Mesenteric fat pad (tissue), 1 donor: ENCODE results near the gene CALML5. TPM values are rescaled to one million over a fixed set of nuclear protein-coding genes. Genes with fewer than 3 reads are reported as not detected.

Source experiments
- DNase-seq: peaks from one replicate; pipeline ENCODE4 v3.0.0-alpha.2; 2020; ENCODE audit warnings: low spot score
- long read RNA-seq: library from polyadenylated mRNA; unstranded; transcript quantifications from one replicate; pipeline ENCODE4 v2.0.0, GENCODE V29; 2020
- total RNA-seq: library from RNA; stranded (reverse); fragmentation: NEBNext Ultra II Directional; extraction: Animal tissue kit (Norgen Biotek cat#: 25700); gene quantifications from one replicate; pipeline ENCODE4 v1.2.1, GENCODE V29; 2021
- donor health status: DM: yes; HTN: yes; CAD: no.

Gene CALML5, protein sequence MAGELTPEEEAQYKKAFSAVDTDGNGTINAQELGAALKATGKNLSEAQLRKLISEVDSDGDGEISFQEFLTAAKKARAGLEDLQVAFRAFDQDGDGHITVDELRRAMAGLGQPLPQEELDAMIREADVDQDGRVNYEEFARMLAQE
- not detected for total RNA-seq
- long read RNA-seq, result 0 reads

DNA sequence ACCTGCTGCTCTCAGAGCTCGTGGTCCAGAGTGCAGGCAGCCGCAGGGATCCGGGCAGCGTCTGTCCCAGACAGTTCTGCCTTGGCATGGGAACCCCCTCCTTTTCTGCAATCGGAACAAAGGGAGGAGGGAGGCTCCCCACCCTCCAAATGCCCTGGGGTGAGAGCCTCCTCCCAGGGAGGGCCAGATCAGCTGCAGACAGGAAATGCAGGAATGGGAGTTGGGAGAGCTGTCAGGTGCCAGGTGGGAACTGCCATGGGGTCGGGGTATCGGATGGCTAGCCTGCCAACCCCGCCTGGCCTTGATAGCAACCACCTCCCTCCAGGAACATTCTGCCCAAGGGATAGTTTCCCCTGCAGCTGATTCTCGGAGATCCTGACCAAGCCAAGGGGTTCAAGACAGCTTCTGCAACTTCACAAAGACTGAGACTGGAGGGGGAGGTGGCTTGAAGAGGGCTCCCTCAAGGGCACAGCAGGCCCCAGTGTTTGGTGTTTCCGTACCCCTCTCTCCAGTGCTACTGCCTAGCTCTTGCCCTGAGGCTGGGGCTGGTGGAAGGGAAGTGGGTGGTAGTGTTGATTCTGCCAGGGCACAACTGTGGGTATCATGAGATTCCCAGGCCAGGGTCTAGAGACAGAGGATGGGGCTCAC lies at the start of gene CALML5:
TSS of gene CALML5 (minus strand) at position 78 of the 648 bp plus-strand sequence. CDS start 132 bp downstream, outside the sequence.
- DNase-seq, result peak; percentile 68

DNA sequence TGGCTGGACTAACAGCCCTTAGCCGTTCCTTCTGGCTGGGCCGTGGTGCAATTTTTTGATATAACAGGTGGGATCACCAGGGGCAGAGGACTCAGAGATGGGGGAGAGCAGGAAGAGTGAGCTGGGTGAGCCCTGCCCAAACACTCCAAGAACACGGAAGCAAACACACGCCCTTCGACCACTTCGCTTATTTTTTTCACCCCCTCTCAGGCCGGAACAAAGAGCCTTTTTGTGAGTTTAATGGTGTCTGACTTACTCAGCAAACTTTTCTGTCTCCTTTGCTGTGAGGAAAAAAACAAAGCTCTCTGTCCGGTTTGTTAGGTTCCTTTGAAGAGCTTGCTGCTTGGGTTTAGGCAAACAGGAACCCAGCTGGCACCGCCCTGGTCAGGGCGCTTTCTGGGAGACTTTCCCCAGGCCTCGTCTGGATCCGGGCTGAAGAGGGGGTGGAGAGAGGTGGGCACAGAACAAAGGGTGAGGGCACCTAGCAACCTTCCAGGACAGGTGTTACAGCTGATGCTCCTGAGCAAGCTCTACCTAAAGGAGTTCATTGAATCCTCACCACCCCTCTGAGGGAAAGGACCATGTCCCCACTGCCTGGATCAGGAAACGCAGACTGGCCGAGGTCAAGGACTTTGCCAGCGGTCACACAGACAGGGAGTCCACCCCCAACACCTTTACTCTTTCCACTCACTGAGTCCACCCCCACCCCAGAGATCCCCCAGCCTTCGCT lies 48.7 kb upstream of the CALML5 start:
- DNase-seq, result peak; percentile 86

DNA sequence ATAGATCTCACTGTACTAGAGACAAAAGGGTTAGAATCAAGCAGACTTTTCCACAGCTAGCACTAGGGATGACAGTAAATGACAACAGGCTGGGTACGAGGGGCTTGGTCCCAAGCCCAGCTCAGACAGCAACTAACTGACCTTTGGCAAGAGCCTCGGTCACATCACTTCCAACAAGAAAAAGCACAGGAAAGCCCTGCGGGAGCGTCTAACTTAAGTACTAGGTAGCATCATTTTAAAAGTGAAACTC lies 48.2 kb upstream of the CALML5 start:
- DNase-seq, result no peak

DNA sequence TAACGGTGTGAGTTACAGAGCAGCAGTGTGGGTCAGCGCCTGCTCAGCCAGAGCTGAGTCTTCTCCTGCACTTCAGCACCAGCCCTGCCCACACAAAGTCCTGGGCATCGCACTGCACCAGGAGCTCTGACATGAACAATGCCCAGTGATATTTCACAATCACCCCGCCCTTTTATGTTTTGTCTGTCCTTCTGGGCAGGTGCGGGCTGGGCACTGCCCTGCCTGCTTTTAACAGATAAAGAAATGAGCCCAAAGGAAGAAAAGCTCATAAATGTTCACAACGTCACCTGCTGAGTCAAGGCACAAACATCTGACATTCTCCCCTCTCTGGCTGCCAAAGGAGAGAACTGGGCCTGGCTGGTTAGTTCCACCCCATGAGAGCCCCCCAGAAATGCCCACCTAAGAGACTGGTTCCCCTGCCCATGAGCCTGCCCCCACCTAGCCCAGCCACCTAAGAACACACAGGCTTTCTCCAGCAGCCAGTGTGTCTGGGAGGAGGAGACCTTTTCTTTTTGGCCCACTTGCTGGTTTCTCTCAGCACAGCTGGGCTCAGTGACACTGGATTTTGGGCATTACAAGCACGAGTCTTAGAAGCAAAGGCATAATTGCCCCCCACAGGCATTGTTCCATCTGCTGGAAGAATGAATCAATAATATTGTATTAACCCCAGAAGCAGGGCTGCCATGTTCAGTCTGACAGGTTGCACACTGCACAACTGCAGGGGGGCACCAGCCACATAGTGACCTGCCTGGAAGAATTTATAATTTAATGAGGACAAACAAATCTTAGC lies 47.7 kb upstream of the CALML5 start:
- DNase-seq, result peak; percentile 62

DNA sequence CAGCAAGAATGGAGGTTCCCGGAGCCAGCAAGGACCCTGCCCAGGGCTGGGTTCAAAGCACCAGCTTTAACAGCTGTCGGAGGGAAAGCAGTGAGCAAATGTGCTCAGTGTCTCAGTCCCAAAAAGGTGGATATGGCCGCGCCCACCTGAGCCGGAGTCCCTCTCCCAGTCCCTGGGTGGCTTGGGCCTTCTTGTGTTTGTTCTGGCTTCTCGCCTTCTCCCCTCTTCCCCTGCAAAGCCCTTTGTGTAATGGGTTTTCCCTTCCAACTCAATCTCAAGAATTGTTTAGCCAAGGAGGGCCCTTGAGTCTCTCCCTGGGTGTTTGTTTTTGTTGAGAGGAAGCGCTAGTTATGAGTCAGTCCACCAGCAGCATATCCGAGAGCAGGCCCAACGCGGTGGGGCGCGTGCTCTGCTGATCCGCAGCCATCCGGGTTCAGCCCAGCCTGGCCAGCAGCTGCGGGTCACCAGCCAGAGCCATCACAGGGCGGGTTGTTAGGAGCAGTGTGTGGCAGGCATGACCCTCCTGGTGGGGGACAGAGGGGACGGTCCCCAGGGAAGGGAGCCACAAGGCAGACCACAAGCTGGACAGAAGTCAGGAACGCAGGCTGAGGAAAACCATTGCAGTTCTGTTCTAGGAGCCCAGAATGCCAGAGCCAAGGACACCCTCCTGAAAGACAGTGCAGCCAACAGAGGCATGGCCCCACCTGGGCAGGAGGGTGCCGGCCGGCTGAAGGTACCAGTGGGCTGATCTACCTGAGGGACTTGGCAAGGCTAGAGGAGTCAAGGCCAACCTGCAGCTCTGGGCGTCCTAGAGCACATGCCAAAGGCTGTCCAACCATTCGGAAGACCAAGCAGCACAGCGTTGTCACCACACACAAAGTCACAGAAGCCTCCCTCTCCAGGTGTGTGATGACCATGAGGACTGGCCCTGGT lies 46.7 kb upstream of the CALML5 start:
- DNase-seq, result peak; percentile 91

DNA sequence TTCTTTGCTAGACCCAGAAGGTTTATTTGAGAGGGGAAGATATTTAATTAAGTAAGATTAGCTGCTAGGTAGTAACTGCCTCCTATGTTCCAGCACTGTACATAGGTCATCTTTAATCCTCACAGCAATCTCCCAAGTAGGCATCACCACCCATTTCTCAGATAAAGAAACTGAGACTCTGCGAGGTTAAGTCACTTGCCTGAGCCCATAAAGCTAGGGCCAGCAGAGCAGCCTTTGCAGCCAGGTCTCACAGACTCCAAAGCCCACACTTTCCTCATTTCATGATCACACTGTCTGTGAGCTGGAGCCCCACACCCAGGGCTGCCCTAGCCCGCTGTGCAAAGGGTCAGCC lies 46.0 kb upstream of the CALML5 start:
- DNase-seq, result no peak

DNA sequence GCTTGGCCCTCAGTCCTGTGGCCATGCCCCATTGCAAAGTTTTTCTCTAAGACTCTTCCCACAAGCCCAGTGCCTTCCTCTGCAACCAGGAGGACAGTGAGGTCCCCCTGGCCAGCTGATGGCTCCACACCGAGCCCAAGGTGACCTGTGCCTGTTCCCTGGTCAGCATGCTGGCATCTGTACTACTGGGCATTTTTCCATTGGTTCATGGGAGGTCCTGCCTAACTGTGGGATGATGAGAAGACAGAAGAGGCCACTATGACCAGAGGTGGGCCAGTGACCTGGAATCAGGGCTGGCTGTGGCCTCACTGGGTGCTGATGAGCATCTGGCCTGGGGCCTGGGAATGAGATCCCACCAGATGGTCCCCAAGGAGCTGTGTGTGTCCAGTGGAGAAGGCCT lies 45.6 kb upstream of the CALML5 start:
- peak; percentile 62 for DNase-seq

DNA sequence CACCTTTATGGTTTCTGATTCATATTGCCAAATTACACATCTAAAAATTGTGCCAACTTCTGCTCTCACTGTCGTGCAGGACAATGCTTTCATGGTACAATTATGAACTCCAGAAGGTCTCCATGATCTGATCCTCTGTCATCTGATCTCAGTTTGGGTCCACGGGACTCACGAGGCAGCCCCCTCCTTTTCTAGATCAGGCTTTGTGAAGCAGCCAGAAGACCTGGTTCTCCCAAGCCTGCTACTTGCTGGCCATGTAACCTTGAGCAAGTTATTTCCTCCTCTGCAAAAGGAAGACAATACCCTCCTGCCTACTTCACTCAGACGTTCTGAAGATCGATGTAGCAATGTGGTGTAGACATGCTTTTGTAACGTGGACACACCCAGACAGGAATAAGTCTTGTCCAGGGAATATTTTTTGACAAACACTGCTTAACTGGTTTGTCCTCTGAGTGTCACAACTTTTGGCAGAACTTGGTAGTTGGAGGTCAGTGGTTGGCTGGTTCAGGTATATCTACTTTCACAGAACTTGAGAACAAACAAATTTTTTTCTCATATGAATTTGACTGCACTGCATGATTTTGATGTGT lies 44.9 kb upstream of the CALML5 start:
- peak; percentile 8 for DNase-seq

DNA sequence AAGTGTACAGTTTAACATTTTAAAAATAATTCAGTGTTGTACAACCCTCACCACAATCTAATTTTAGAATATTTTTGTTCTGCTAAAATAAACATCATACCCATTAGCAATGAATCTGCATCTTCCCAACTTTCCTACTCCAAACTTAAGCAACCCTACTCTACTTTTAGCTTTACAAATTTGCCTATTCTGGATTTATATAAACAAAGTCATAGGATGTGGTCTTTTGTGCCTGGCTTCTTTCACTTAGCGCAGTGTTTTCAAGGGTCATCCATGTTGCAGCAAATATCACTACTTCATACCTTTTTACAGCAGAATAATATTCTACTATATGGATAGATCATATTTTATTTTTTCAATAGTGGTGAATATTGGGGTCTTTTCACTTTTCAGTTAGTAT lies 44.3 kb upstream of the CALML5 start:
- no peak for DNase-seq

DNA sequence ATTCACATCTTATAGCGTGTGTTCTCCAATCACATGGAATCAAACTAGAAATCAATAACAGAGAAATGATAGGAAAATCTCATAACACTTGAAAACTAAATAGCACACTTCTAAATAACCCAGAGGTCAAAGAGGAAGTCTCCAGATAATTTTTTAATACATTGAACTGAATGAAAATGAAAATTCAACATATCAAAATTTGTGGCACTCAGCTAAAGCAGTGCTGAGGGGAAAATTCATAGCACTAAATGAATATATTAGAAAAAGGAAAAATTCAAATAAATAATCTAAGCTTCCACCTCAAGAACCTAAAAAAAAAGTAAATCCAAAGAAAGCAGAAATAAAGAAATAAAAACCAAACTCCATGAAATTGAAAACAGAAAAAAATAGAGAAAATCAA lies 42.7 kb upstream of the CALML5 start:
- DNase-seq, result no peak

DNA sequence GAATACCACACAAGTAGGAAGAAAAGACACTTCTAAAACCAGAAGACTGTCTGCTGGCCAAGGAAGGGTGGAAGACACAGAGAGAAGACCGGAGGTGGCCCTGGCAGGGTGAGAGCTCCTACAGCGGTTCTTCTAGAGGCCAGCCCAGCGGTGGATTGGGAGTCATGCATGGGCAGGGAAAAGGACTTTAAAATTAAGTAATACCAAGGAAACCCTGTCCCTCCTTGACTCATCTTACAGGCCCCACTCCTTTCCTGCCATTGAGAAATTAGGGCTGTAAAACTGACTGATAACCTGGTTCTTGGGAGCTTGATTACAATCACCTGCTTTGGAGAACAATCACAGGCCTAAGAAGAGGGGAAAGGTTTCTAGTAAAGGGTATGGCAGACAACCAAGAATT lies 41.5 kb upstream of the CALML5 start:
- peak; percentile 53 for DNase-seq

DNA sequence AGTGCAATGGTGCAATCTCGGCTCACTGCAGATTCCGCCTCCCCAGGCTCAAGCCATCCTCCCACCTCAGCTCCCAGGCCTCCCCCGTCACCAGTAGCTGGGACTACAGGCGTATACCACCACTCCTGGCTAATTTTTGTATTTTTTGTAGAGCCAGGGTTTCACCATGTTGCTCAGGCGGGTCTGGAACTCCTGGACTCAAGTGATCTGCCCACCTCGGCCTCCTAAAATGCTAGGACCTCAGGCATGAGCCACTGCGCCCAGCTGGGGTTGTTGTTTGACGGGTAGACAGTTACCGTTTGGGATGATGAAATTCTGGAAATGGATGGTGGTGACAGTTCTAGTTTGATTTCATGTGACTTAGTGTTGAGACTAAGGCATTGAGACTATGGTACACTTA lies 40.7 kb upstream of the CALML5 start:
- peak; percentile 80 for DNase-seq

DNA sequence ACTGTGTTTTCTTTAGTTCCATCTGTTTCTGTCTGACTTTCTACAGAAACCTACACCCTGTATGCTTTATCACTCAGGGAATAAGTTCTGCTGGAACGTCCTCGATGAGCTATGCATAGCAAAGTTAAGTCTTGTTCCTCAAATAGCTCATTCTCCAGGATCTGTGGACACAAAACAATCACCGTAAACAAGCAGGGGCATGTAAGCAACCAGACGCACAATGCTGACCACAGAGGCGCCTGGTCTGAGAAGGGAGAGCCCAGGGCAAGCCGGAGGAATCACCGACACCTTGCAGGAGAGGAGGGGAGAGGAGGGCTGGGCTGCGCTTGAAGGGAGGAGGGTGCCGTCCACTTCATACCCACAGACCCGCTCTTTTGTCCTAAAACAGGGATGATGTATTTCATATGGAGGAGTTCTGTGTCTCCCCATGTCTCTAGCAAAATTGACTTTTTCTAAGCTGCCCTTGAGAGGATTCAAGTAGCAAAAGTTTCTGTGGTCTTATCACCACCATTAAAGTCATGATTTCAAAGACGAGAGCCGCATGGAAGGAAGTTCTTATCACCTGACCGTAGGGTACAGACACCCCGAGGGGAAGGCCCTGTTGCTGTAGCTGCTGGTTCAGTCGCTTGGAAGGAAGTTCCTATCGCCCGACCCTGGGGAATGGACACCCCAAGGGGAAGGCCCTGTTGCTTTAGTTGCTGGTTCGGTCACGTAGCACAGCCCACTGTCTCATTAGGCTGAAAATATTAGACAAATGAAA lies 39.7 kb upstream of the CALML5 start:
- peak; percentile 55 for DNase-seq

DNA sequence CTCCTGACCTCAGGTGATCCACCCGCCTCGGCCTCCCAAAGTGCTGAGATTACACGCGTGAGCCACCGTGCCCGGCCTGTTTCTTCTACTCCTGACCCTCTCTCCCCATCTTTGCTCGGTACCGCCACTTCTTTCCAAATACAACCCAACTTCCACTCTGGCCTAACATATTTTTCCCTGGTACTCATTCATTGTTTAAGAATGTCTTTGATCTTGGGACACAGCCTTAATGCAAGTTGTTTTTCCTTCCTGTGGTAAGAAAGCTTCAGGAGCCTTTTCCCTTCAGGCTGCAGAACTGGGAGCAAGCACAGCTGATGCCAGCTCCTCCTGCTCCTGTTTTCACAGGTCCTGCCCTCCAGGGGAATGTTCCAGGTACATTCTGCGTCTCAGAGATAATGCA lies 39.1 kb upstream of the CALML5 start:
- DNase-seq, result peak; percentile 11

DNA sequence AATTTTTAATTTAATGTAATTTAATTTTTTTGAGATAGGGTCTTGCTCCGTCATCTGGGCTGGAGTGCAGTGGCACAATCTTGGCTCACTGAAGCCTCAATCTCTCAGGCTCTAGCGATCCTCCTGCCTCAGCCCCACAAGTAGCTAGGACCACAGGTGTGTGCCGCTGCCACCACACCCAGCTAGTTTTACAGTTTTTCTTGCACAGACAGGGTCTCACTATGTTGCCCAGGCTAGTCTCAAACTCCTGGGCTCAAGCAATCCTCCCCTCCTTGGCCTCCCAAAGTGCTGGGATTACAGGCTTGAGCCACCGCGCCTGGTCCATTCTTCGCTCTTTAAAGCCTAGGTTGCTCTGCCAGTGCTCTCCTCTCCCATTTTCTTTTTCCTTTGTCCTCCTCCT lies 38.3 kb upstream of the CALML5 start:
- peak; percentile 26 for DNase-seq

DNA sequence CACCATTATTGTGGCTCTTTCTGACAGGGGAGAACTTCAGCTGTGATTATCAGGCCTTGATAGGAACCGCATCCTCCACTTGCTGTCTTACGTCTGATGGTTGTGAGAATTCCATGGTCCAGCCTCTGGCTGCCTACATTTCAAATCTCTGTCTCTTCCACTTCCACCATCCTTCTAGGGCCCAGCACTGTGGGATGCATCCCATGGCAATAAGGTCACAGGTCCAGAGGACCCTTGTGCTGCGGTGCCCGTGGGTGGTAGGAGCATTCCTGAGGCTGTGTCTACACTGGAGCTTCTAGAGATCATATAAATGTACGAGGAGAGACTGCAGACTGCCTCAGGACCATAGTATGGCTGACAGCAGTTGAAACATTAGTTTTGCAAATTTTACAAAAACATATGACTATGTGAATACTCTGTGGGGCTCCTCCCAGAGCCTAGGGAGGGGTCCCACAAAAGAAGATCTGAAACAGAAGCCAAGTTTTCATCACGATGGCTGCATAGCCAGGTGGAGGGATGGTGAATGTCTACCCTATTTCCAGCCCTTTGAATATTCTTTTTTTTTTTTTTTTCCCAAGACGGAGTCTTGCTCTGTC lies 37.2 kb upstream of the CALML5 start:
- DNase-seq, result peak; percentile 26

DNA sequence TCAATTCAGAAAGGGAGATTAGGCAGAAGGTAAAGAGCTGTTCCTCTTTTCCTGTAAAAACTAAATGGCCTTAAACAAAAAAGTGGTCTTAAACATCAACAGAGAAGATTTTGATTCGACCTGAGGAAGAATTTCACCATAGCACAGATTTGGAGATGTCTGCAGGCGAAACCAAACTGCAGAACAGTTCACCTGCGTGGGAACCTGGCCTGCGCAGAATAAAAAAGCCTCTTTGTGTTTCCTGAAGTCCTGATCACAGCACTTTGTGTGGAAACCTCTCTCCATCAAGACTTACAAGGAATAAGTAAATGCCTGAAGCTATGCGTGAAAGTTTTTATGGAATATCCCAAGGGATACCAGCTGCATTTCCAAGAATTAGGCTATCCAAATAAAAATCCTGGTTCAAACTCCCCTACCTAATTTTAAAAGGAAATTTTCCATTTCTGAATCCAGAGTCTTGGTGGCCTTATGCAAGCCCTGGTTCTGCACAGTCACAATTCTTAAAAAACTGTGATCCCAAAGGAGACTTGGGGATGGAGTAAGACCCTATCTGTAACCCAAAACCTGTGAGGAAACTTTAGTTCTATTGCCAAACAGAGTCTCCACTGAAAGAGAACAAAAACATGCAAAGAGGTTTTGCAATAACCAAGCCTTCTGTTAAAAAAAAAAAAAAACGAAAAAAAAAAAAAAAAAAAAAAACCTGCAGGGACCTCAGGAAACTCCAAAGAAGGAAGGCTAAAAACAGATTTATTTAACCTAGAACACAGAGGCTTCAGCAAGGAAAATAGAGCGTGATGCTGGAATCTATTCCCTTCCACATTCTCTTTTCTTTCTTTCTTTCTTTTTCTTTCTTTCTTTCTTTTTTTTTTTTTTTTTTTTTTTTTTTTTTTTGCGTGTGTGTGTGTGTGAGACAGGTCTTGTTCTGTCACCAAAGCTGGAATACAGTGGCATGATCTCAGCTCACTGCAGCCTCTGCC lies 35.8 kb upstream of the CALML5 start:
- no peak for DNase-seq
